Nephron (organoid): Measurements from ENCODE around the gene C1orf21.

Experiments
- H3K27ac Mint-ChIP-seq, 3 experiments: 2 replicates each; pipeline ENCODE4 v1.8.0; 2020; ENCODE audit warnings: mixed read lengths in 3 of 3, mild to moderate bottlenecking in 2 of 3, moderate library complexity in 1 of 3
- H3K27me3 Mint-ChIP-seq: 2 replicates; pipeline ENCODE4 v1.8.0; 2021; ENCODE audit warnings: low read depth, mild to moderate bottlenecking, moderate library complexity, mixed read lengths
- H3K36me3 Mint-ChIP-seq: 2 replicates; pipeline ENCODE4 v1.8.0; 2020; ENCODE audit warnings: low read depth, mixed read lengths
- H3K4me1 Mint-ChIP-seq: 2 replicates; pipeline ENCODE4 v1.8.0; 2020; ENCODE audit warnings: mixed read lengths
- H3K4me3 Mint-ChIP-seq, 3 experiments: 2 replicates each; pipeline ENCODE4 v1.8.0; 2020; ENCODE audit warnings: mild to moderate bottlenecking in 3 of 3, mixed read lengths in 3 of 3, moderate library complexity in 2 of 3
- H3K9me3 Mint-ChIP-seq: 2 replicates; pipeline ENCODE4 v1.8.0; 2020; ENCODE audit warnings: mixed read lengths
- TF ChIP-seq, protein P1 (sequence below), 3 experiments: fragments of 200-600 bp; sonication (generic); IDR thresholded peaks; one replicate each; pipeline ENCODE4 v1.5.0; 2021; ENCODE audit warnings: antibody characterized with exemption in 3 of 3; ENCODE audit not compliant: unreplicated experiment in 3 of 3

The C1orf21 gene

DNA sequence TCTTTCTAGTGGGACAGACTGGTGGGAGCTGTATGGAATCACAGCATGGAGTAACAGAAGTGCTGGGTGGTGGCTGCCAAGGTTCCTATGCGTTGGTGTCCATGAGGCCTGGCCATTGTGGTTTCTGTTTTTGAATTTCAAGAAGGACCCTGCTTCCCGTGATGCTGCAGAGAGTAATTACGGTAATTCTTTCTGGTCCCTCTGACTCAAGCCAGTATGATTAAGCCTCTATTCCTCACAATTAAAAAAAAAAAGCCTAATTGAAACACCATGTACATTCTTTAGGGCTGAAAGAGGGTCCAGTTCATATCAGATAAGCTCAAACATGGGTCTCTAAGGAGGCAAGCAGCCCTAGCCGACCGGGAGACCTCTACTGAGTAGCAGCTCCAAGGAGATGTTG, 10.5 kb upstream of the C1orf21 start:
- Mint-ChIP-seq H3K9me3 (no peaks in the 10 kb centered on the region), H3K36me3 (no peaks in the 10 kb centered on the region), H3K27me3 (peaks cover 3% of the 10 kb centered on the region), H3K4me1 (no peaks in the 10 kb centered on the region), H3K27ac (no peak overlapping the region), H3K4me3 (no peak overlapping the region)
- TF ChIP-seq, protein P1, sequence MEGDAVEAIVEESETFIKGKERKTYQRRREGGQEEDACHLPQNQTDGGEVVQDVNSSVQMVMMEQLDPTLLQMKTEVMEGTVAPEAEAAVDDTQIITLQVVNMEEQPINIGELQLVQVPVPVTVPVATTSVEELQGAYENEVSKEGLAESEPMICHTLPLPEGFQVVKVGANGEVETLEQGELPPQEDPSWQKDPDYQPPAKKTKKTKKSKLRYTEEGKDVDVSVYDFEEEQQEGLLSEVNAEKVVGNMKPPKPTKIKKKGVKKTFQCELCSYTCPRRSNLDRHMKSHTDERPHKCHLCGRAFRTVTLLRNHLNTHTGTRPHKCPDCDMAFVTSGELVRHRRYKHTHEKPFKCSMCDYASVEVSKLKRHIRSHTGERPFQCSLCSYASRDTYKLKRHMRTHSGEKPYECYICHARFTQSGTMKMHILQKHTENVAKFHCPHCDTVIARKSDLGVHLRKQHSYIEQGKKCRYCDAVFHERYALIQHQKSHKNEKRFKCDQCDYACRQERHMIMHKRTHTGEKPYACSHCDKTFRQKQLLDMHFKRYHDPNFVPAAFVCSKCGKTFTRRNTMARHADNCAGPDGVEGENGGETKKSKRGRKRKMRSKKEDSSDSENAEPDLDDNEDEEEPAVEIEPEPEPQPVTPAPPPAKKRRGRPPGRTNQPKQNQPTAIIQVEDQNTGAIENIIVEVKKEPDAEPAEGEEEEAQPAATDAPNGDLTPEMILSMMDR (IDR thresholded peaks at IDR 0.05; ENCODE audit: unreplicated experiment in 3 of 3): no peak

DNA sequence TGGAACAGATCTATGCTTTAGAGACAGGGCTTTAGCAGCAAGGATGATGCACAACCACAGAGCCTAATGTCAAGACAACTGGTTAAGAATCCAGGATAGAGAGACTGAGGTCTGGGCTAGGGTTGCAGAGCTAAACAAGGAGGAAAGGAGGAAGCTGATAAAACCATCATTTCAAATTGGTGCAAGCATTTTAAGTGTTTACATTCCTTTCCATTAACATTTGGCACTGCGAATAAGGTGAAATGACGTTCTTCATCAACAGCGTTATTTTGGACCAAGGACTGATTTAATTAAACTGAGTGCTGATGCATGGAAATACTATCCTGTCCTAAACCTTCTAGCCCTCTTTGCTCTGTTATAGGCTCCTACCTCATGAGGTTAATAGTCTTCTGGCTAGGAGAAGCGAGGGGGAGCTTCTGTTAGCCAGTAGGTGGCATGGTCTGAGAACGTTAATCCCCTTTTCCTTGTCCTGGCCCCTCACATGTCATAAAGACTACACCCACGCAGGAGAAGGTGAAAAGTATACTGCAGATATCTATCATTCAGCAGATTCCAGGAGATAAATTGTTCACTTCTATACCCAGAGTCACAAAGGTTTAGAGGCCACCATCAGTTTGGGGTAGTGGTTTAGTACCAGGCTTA, 7.6 kb upstream of the C1orf21 start:
- H3K27ac Mint-ChIP-seq: no peak overlapping the region
- peaks cover 20% of the 10 kb centered on the region for H3K27me3 Mint-ChIP-seq
- no peaks in the 10 kb centered on the region for H3K9me3 Mint-ChIP-seq
- no peak overlapping the region for H3K4me3 Mint-ChIP-seq
- TF ChIP-seq, protein P1 (IDR thresholded peaks at IDR 0.05; ENCODE audit: unreplicated experiment in 3 of 3): no peak
- no peaks in the 10 kb centered on the region for H3K4me1 Mint-ChIP-seq
- no peaks in the 10 kb centered on the region for H3K36me3 Mint-ChIP-seq

DNA sequence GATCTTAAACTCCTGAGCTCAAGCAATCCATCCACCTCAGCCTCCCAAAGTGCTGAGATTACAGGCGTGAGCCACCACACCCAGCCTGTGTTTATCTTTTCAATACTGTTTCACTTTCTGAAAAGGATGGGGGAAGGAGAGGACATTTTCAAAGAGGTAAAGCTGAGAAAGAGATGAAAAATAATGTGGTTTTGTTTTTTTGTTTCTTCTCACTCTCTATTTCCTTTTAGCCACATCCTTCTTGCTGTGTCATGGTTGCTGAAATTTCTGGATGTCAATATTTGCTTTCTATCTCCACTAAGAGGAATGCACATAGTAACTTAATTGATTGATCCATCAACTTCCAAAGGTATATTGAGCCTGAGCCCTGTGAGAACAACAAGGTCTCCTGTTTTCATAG, 6.4 kb upstream of the C1orf21 start:
- H3K27ac Mint-ChIP-seq: no peak overlapping the region
- TF ChIP-seq, protein P1 (IDR thresholded peaks at IDR 0.05; ENCODE audit: unreplicated experiment in 3 of 3): no peak
- H3K9me3 Mint-ChIP-seq: no peaks in the 10 kb centered on the region
- no peaks in the 10 kb centered on the region for H3K36me3 Mint-ChIP-seq
- H3K4me1 Mint-ChIP-seq: no peaks in the 10 kb centered on the region
- H3K4me3 Mint-ChIP-seq: no peak overlapping the region
- H3K27me3 Mint-ChIP-seq: peaks cover 31% of the 10 kb centered on the region

DNA sequence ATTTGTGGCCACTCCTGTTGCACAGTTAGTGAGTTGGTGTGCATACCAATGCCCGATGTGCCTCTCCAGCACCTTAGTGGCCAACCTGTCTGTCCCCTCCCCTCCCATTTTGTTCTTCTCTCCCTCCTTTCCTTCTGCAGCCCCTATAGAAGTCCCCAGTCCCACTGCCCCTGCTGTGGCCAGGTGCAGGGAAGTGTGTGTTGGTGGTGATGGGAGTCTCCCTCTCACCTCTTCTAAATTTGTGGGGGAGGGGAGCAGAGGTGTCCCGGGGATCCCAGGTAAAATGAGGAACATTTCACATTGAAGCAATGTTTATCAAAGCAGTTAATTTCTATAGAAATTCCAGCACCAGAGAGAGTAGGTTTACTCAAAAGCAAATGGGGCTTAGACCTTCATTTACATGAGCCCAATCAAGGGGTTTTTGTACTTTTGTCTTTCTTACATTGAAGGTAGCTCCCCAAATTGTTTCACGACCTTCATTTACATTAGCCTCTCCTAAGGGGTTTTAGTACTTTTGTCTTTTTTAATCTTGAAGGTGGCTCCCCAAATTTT, 3.0 kb upstream of the C1orf21 start:
- peaks cover 32% of the 10 kb centered on the region for H3K27me3 Mint-ChIP-seq
- H3K9me3 Mint-ChIP-seq: no peaks in the 10 kb centered on the region
- TF ChIP-seq, protein P1 (IDR thresholded peaks at IDR 0.05; ENCODE audit: unreplicated experiment in 3 of 3): no peak
- peaks cover 11% of the 10 kb centered on the region for H3K4me1 Mint-ChIP-seq
- peak overlapping the region in 1 of 3 experiments; percentile 20 for H3K4me3 Mint-ChIP-seq
- H3K27ac Mint-ChIP-seq: no peak overlapping the region
- no peaks in the 10 kb centered on the region for H3K36me3 Mint-ChIP-seq

DNA sequence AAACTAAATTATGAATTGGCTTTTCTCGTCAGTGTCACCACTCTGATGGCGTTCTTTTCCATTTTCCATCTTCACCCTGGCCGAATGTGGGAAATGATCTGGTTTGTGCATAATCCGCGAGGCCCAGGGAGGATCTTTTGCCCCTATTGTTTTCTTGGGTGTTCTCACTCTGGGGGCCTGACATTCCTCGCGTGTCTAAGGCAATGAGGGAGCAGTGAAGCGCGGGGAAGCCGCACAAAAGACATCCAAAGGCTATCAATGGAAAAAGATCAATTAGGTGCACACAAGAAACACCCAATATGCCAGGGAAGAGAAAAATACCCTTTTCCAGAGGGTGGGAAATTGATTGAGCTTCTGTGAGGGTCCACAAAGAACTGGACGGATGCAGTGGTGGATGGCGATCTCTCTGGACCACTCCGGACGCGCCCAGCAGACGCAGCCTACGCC, 941 bp upstream of the C1orf21 start:
- TF ChIP-seq, protein P1 (IDR thresholded peaks at IDR 0.05; ENCODE audit: unreplicated experiment in 3 of 3): no peak
- Mint-ChIP-seq H3K4me3 (peak overlapping the region; percentile 89 to 91 (median 91)), H3K27me3 (peaks cover 32% of the 10 kb centered on the region), H3K36me3 (no peaks in the 10 kb centered on the region), H3K9me3 (no peaks in the 10 kb centered on the region), H3K4me1 (peaks cover 27% of the 10 kb centered on the region), H3K27ac (peak overlapping the region; percentile 88 to 90 (median 90))

DNA sequence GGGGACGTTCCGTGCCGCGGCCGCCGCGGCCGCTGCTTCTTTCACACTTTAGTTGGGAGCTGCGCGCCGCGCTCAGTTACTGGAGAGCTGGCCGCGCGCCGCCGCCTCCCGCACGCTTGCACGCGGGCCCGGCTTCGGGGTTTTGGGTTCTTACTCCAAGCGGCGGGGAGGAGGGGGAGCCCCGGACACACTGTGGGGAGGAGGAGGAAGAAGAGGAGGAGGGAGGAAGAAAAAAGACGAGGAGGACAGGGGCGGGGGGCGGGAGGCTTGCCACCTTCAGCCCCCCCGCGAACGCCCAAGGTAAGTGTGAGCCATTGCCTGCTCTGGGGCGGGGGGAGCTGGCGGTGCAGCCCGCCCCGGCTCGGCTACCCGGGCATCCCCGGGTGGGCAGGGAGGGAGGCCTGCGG, 243 bp downstream of the C1orf21 start:
- TF ChIP-seq, protein P1 (IDR thresholded peaks at IDR 0.05; ENCODE audit: unreplicated experiment in 3 of 3): no peak
- Mint-ChIP-seq H3K27me3 (peaks cover 28% of the 10 kb centered on the region), H3K4me3 (peak overlapping the region; percentile 89 to 91 (median 89))

More for the DNA sequence above, 243 bp downstream of the C1orf21 start:
- no peaks in the 10 kb centered on the region for H3K36me3 Mint-ChIP-seq
- peak overlapping the region in 1 of 3 experiments; percentile 86 for H3K27ac Mint-ChIP-seq
- H3K4me1 Mint-ChIP-seq: peaks cover 30% of the 10 kb centered on the region
- H3K9me3 Mint-ChIP-seq: no peaks in the 10 kb centered on the region
